SK-N-SH treated with all-trans-retinoic acid at 6 μM for 48 hours (cell line): ENCODE measurements around the gene SNPH.

Source experiments
- ATAC-seq: fragments of 200-7000 bp; cut with Tn5 transposase; 3 replicates; pipeline ENCODE4 v1.9.1; 2020; ENCODE audit warnings: mild to moderate bottlenecking, moderate library complexity
- ARNTL ChIP-seq: fragments of 450-650 bp; formaldehyde crosslinking; IDR thresholded peaks from 2 replicates; pipeline ENCODE4 v1.5.0; 2020; ENCODE audit warnings: low read depth, mild to moderate bottlenecking, moderate library complexity, borderline replicate concordance
- BACH2 ChIP-seq: fragments of 250-450 bp; sonication (Bioruptor Pico); IDR thresholded peaks from 2 replicates; pipeline ENCODE4 v1.9.0; 2021; ENCODE audit warnings: mild to moderate bottlenecking, borderline replicate concordance
- CREB5 ChIP-seq: fragments of 250-450 bp; sonication (Bioruptor Pico); IDR thresholded peaks from 2 replicates; pipeline ENCODE4 v1.5.1; 2020; ENCODE audit warnings: low read depth, mild to moderate bottlenecking, moderate library complexity
- CSDC2 ChIP-seq: fragments of 250-450 bp; sonication (Bioruptor Pico); IDR thresholded peaks from 2 replicates; pipeline ENCODE4 v1.5.0; 2020; ENCODE audit warnings: mild to moderate bottlenecking, moderate library complexity
- CSRNP3 ChIP-seq: fragments of 250-450 bp; sonication (Bioruptor Pico); IDR thresholded peaks from 2 replicates; pipeline ENCODE4 v1.5.1; 2021; ENCODE audit warnings: mild to moderate bottlenecking, moderate library complexity
- ESRRG ChIP-seq: fragments of 250-450 bp; sonication (Bioruptor Pico); IDR thresholded peaks from 2 replicates; pipeline ENCODE4 v1.6.1; 2021; ENCODE audit warnings: mild to moderate bottlenecking
- GLIS3 ChIP-seq: fragments of 250-450 bp; sonication (Bioruptor Pico); IDR thresholded peaks from 2 replicates; pipeline ENCODE4 v1.5.0; 2020; ENCODE audit warnings: mild to moderate bottlenecking, moderate library complexity
- ISL1 ChIP-seq: fragments of 250-450 bp; sonication (Bioruptor Pico); IDR thresholded peaks from 2 replicates; pipeline ENCODE4 v2.1.2; 2022; ENCODE audit warnings: mild to moderate bottlenecking, moderate library complexity
- OSR1 ChIP-seq: fragments of 250-450 bp; sonication (Bioruptor Pico); IDR thresholded peaks from 2 replicates; pipeline ENCODE4 v1.8.0; 2022; ENCODE audit warnings: moderate library complexity, mild to moderate bottlenecking, inconsistent platforms
- POU6F1 ChIP-seq: fragments of 250-450 bp; sonication (Bioruptor Pico); IDR thresholded peaks from 2 replicates; pipeline ENCODE4 v1.8.0; 2021; ENCODE audit warnings: low read depth, mild to moderate bottlenecking, moderate library complexity, borderline replicate concordance
- PPARA ChIP-seq: fragments of 250-450 bp; sonication (Bioruptor Pico); IDR thresholded peaks from 2 replicates; pipeline ENCODE4 v1.5.0; 2020; ENCODE audit warnings: mild to moderate bottlenecking, borderline replicate concordance
- RARB ChIP-seq: fragments of 250-450 bp; sonication (Bioruptor Pico); IDR thresholded peaks from 2 replicates; pipeline ENCODE4 v1.8.0; 2021; ENCODE audit warnings: mild to moderate bottlenecking, moderate library complexity
- SNAI2 ChIP-seq: fragments of 250-450 bp; sonication (Bioruptor Pico); IDR thresholded peaks from 2 replicates; pipeline ENCODE4 v1.5.0; 2020; ENCODE audit warnings: mild to moderate bottlenecking, moderate library complexity
- TCF4 ChIP-seq: fragments of 250-450 bp; sonication (Bioruptor Pico); IDR thresholded peaks from 2 replicates; pipeline ENCODE4 v1.8.0; 2021; ENCODE audit warnings: mild to moderate bottlenecking, moderate library complexity, borderline replicate concordance
- TOX ChIP-seq: fragments of 250-450 bp; sonication (Bioruptor Pico); IDR thresholded peaks from 2 replicates; pipeline ENCODE4 v1.8.0; 2021; ENCODE audit warnings: mild to moderate bottlenecking, moderate library complexity, borderline replicate concordance
- TSHZ2 ChIP-seq: fragments of 250-450 bp; sonication (Bioruptor Pico); IDR thresholded peaks from 2 replicates; pipeline ENCODE4 v1.5.0; 2020; ENCODE audit warnings: mild to moderate bottlenecking, moderate library complexity
- ZC3H10 ChIP-seq: fragments of 250-450 bp; sonication (Bioruptor Pico); IDR thresholded peaks from 2 replicates; pipeline ENCODE4 v1.5.1; 2021; ENCODE audit warnings: mild to moderate bottlenecking, moderate library complexity
- ZFP3 ChIP-seq: fragments of 250-450 bp; sonication (Bioruptor Pico); IDR thresholded peaks from 2 replicates; pipeline ENCODE4 v1.5.0; 2020; ENCODE audit warnings: mild to moderate bottlenecking, moderate library complexity
- ZNF565 ChIP-seq: fragments of 450-650 bp; formaldehyde crosslinking; conservative IDR thresholded peaks from 2 replicates; pipeline ENCODE4 v1.5.0; 2020; ENCODE audit warnings: low read depth, mild to moderate bottlenecking, moderate library complexity
- ZNF70 ChIP-seq: fragments of 450-650 bp; formaldehyde crosslinking; IDR thresholded peaks from 2 replicates; pipeline ENCODE4 v1.5.0; 2020; ENCODE audit warnings: mild to moderate bottlenecking, moderate library complexity

Gene SNPH

GRCh38 chr20:1241456-1241855 lies 24.6 kb upstream of the SNPH start:
- TF ChIP-seq ISL1 (CRISPR knock-in tag) (no peak), TSHZ2 (CRISPR knock-in tag) (no peak), SNAI2 (no peak), BACH2 (CRISPR knock-in tag) (no peak), ARNTL (CRISPR knock-in tag) (no peak), ZFP3 (CRISPR knock-in tag) (no peak), ESRRG (CRISPR knock-in tag) (no peak), ZC3H10 (CRISPR knock-in tag) (no peak), TOX (CRISPR knock-in tag) (no peak)

DNA sequence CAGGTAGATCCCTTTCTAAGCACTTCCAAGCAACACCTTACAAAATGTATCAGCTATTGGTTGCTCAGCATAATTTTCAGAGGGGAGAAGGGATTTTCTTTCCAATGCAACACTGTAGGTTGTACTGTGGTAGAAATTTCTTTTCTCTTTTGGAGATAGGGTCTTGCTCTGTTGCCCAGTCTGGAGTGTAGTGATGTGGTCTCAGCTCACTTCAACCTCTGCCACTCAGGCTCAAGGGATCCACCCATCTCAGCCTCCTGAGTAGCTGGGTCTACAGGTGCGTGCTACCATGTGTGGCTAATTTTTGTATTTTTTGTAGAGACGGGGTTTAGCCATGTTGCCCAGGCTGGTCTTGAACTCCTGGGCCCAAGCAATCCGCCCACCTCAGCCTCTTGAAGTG lies 24.0 kb upstream of the SNPH start:
- no peak for TF ChIP-seq BACH2 (CRISPR knock-in tag)
- TF ChIP-seq CREB5, result no peak
- TF ChIP-seq ZNF565 (CRISPR knock-in tag), result no peak
- no peak for TF ChIP-seq TCF4 (CRISPR knock-in tag)
- TF ChIP-seq PPARA (CRISPR knock-in tag), result no peak
- TF ChIP-seq CSRNP3 (CRISPR knock-in tag), result no peak
- TF ChIP-seq OSR1 (CRISPR knock-in tag), result no peak
- TF ChIP-seq SNAI2, result no peak
- TF ChIP-seq POU6F1 (CRISPR knock-in tag), result no peak
- TF ChIP-seq ZC3H10 (CRISPR knock-in tag), result no peak
- TF ChIP-seq ISL1 (CRISPR knock-in tag), result no peak
- TF ChIP-seq ZFP3 (CRISPR knock-in tag), result no peak
- no peak for TF ChIP-seq TOX (CRISPR knock-in tag)
- TF ChIP-seq ZNF70 (CRISPR knock-in tag), result no peak
- no peak for TF ChIP-seq TSHZ2 (CRISPR knock-in tag)
- no peak for TF ChIP-seq CSDC2 (CRISPR knock-in tag)
- TF ChIP-seq GLIS3 (CRISPR knock-in tag), result no peak
- TF ChIP-seq, all 23 proteins: peak for 0
- no peak for ATAC-seq

More at GRCh38 chr20:1241456-1241855, 24.6 kb upstream of the SNPH start:
- no peak for ATAC-seq

DNA sequence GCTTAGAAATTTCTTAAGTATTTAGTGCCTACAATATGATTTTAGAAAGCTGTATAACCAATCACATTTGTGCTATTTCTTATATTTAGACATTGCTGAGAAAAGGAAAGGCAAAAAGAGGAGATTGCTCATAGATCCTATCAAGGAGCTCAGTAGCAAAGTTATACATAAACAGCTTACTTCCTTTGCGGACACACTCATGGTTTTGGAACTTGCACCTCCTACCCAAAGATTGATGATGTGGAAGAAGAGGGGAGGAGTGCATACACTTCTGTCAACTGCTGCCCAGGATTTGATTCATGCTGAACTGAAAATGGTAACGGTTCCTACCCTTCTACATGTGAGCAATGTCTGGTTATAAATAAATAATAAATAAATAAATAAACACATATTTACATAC lies 23.6 kb upstream of the SNPH start:
- ATAC-seq, result peak; percentile 88
- no peak for TF ChIP-seq CSDC2 (CRISPR knock-in tag)
- no peak for TF ChIP-seq PPARA (CRISPR knock-in tag)
- TF ChIP-seq BACH2 (CRISPR knock-in tag), result no peak
- TF ChIP-seq TOX (CRISPR knock-in tag), result no peak
- TF ChIP-seq GLIS3 (CRISPR knock-in tag), result no peak
- TF ChIP-seq RARB (CRISPR knock-in tag), result no peak
- TF ChIP-seq CSRNP3 (CRISPR knock-in tag), result no peak
- TF ChIP-seq POU6F1 (CRISPR knock-in tag), result no peak
- no peak for TF ChIP-seq SNAI2
- no peak for TF ChIP-seq ZC3H10 (CRISPR knock-in tag)
- TF ChIP-seq ISL1 (CRISPR knock-in tag), result no peak
